ENCODE measurements around the gene IHH.
A peak's percentile ranks its signal among the peaks of the same experiment; 100 is the strongest.

IHH gene

GRCh38 chr2:219076253-219076652 lies 15.5 kb upstream of the IHH start:
- no peak for DNase-seq (ENCODE audit: low read depth)
- no peak overlapping the region for H3K4me3 ChIP-seq (ENCODE audit: low read length)
- TF ChIP-seq CTCF (conservative IDR thresholded peaks at IDR 0.05; ENCODE audit: low read length) = no peak

GRCh38 chr2:219073413-219074129 lies 12.8 kb upstream of the IHH start:
- peak; percentile 67 for DNase-seq (ENCODE audit: low read depth)
- peak; percentile 62 for TF ChIP-seq CTCF (conservative IDR thresholded peaks at IDR 0.05; ENCODE audit: low read length)
- H3K4me3 ChIP-seq (ENCODE audit: low read length) = no peak overlapping the region

GRCh38 chr2:219072741-219073250 lies 12.1 kb upstream of the IHH start:
- no peak for TF ChIP-seq CTCF (conservative IDR thresholded peaks at IDR 0.05; ENCODE audit: low read length)
- no peak overlapping the region for H3K4me3 ChIP-seq (ENCODE audit: low read length)
- no peak for DNase-seq (ENCODE audit: low read depth)

- peak; percentile 33 for DNase-seq (ENCODE audit: low read depth)
- no peak for TF ChIP-seq CTCF (conservative IDR thresholded peaks at IDR 0.05; ENCODE audit: low read length)
These were observed 10.6 kb upstream of the IHH start for GRCh38 chr2:219071131-219071816.

GRCh38 chr2:219065484-219065883 lies 4.8 kb upstream of the IHH start:
- no peak for DNase-seq (ENCODE audit: low read depth)
- no peak for TF ChIP-seq CTCF (conservative IDR thresholded peaks at IDR 0.05; ENCODE audit: low read length)
- H3K4me3 ChIP-seq (ENCODE audit: low read length) = no peak overlapping the region

More at GRCh38 chr2:219071131-219071816, 10.6 kb upstream of the IHH start:
- no peak overlapping the region for H3K4me3 ChIP-seq (ENCODE audit: low read length)

GRCh38 chr2:219062081-219062480 lies 1.4 kb upstream of the IHH start:
- TF ChIP-seq CTCF (conservative IDR thresholded peaks at IDR 0.05; ENCODE audit: low read length) = no peak

More at GRCh38 chr2:219062081-219062480, 1.4 kb upstream of the IHH start:
- DNase-seq (ENCODE audit: low read depth) = no peak
- H3K4me3 ChIP-seq (ENCODE audit: low read length) = no peak overlapping the region
